Gastrocnemius medialis (tissue), 4 donors: ENCODE measurements around the gene CYB561D1.

ENCODE experiments used
- POLR2A ChIP-seq, 2 donors: fragments of 450-650 bp; IDR thresholded peaks; one replicate each; pipeline ENCODE4 v1.6.1; 2017; ENCODE audit warnings: antibody characterized with exemption in 2 of 2, mild to moderate bottlenecking in 2 of 2, moderate library complexity in 2 of 2
- TF ChIP-seq, protein P1 (sequence below), 5 experiments: fragments of 450-650 bp in 3 of 5; fragments of 200-600 bp in 2 of 5; sonication (generic) in 2 of 5; IDR thresholded peaks in 4 of 5; conservative IDR thresholded peaks in 1 of 5; 1 replicate in 4 of 5; 2 replicates in 1 of 5; pipeline ENCODE4 v1.5.1; 2016 to 2019; ENCODE audit warnings: antibody characterized with exemption in 5 of 5, mild to moderate bottlenecking in 3 of 5, moderate library complexity in 3 of 5

DNA sequence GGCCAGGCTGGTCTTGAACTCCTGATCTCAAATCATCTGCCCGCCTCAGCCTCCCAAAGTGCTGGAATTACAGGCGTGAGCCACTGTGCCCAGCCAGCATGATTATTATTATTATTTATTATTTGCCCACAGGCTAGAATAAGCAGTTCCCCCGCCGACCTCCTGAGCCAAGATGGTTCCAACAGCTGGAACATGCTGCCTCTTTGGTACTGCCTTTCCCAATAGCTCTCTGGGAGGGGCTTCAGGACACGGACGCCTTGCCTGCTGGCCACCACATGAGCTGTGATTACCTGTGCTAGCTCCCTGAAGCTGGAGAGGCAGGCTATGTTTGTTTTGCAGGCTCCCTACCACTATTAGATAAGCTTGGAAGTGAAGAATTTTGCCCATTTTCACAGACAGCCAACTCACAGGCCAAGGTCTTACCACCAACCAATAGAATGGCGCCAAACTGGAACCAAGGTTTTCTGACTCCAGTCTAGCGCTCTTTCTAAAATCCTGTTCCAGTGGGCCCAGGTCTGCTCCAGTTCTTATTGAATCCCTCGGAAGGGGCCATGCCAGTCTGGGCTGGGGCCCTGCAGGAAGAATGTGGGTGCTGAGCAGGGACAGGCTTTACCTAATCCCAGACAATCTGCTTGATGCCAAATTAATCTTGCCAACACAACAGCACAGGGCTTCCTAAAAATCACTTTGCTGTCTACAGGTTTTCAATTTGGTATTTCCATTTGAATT is 43.7 kb downstream of the CYB561D1 start:
- no peak for TF ChIP-seq POLR2A (IDR thresholded peaks at IDR 0.05)
- TF ChIP-seq, protein P1, sequence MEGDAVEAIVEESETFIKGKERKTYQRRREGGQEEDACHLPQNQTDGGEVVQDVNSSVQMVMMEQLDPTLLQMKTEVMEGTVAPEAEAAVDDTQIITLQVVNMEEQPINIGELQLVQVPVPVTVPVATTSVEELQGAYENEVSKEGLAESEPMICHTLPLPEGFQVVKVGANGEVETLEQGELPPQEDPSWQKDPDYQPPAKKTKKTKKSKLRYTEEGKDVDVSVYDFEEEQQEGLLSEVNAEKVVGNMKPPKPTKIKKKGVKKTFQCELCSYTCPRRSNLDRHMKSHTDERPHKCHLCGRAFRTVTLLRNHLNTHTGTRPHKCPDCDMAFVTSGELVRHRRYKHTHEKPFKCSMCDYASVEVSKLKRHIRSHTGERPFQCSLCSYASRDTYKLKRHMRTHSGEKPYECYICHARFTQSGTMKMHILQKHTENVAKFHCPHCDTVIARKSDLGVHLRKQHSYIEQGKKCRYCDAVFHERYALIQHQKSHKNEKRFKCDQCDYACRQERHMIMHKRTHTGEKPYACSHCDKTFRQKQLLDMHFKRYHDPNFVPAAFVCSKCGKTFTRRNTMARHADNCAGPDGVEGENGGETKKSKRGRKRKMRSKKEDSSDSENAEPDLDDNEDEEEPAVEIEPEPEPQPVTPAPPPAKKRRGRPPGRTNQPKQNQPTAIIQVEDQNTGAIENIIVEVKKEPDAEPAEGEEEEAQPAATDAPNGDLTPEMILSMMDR (IDR thresholded peaks at IDR 0.05 in 4 of 5, conservative IDR thresholded peaks at IDR 0.05 in 1 of 5), result no peak
